Measurements from ENCODE around the gene PNMT. TPM values are rescaled to one million over a fixed set of nuclear protein-coding genes. Genes with fewer than 3 reads are reported as not detected.

The PNMT gene
- total RNA-seq, 1 donor from 2014 or later, result 5.1 TPM

DNA sequence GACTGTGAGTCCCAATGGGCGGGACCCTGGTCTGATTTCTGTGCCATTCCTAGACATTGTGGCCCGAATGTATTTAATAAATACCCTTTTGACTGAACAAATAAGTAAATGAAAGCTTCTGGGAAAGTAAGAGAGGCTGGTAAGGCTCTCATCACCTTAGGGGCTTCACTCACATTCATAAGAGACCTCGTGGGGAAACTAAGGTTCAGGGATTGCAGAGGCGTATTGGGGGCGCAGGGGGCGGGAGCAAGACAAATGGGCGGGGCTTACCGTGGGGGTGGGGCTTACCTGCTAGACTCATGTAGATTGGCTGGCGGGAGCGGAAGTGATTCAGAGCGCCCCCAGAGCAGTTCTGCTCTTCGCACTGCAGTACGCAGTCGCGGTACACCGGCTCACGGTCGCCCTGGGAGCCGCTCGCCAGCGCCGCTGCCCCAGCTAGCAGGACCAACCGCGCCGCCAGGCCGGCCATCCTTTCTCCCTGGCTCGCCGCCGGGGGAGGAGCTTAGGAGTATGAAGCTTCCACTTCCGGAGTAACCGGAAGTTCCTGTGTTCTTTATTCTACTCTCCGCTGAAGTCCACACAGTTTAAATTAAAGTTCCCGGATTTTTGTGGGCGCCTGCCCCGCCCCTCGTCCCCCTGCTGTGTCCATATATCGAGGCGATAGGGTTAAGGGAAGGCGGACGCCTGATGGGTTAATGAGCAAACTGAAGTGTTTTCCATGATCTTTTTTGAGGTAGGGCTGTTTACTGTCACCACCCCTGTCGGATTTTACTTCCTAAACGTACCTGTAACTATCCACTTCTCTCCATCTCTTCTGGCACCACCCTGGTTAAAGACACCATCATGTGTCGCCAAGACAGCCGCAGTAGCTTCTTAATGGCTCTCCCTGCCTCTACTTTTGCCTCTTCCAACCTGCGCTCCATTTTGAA is 19.6 kb downstream of the PNMT start, which contains the start of gene PGAP3:
Gene PGAP3, minus strand, starts transcription at position 512 of the 929 bp plus-strand sequence. Its CDS starts 43 bp downstream, at position 469.
- peaks cover 10 to 18% of the 10 kb centered on the region in 2 donors for H3K36me3 ChIP-seq
- peaks cover 0 to 13% of the 10 kb centered on the region in 2 donors for H3K4me1 ChIP-seq
- peak; percentile 60 to 93 for DNase-seq (ENCODE audit: low spot score in 2 of 2)
- TF ChIP-seq, protein P1, sequence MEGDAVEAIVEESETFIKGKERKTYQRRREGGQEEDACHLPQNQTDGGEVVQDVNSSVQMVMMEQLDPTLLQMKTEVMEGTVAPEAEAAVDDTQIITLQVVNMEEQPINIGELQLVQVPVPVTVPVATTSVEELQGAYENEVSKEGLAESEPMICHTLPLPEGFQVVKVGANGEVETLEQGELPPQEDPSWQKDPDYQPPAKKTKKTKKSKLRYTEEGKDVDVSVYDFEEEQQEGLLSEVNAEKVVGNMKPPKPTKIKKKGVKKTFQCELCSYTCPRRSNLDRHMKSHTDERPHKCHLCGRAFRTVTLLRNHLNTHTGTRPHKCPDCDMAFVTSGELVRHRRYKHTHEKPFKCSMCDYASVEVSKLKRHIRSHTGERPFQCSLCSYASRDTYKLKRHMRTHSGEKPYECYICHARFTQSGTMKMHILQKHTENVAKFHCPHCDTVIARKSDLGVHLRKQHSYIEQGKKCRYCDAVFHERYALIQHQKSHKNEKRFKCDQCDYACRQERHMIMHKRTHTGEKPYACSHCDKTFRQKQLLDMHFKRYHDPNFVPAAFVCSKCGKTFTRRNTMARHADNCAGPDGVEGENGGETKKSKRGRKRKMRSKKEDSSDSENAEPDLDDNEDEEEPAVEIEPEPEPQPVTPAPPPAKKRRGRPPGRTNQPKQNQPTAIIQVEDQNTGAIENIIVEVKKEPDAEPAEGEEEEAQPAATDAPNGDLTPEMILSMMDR (IDR thresholded peaks at IDR 0.05), result no peak
- no peaks in the 10 kb centered on the region for H3K9me3 ChIP-seq
- intact Hi-C loops (cut with DNase I), result loop anchor here (1.0 kb wide), 4 partner anchors 10 to 66 kb away; partner anchors contain the start of genes ERBB2 and MIEN1
- H3K4me3 ChIP-seq, result peak within 1 kb of the TSS; percentile 50 to 79
- H3K27me3 ChIP-seq, result no peaks in the 10 kb centered on the region
- peak within 1 kb of the TSS; percentile 92 to 95 for H3K27ac ChIP-seq

DNA sequence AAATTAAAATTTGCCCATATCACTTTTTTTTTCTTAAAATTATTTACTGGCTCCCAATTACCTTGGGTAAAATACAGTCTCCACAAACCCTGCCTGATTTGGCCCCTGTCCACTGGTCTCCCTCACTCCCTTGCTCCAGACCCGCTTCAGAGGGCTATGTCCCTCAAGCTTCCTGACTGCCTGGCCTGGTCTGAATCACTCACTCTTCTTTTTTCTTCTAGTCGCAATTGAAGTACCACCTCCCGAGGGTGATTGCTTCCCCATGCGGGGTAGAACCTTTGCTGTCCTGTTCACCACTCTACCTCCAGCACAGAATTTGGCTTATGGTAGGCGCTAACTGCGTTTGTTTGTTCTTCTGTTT is 20.2 kb downstream of the PNMT start:
- Histone ChIP-seq H3K4me3 (peak overlapping the region; percentile 50 to 79), H3K36me3 (peaks cover 9 to 12% of the 10 kb centered on the region in 2 donors), H3K4me1 (peaks cover 0 to 13% of the 10 kb centered on the region in 2 donors), H3K27me3 (no peaks in the 10 kb centered on the region), H3K27ac (peak overlapping the region; percentile 92 to 95), H3K9me3 (no peaks in the 10 kb centered on the region)
- intact Hi-C loops (cut with DNase I), result loop anchor here (1.0 kb wide), 3 partner anchors 10 to 66 kb away; partner anchors contain the start of gene ERBB2
- TF ChIP-seq, protein P1 (IDR thresholded peaks at IDR 0.05), result no peak
- no peak for DNase-seq (ENCODE audit: low spot score in 2 of 2)

DNA sequence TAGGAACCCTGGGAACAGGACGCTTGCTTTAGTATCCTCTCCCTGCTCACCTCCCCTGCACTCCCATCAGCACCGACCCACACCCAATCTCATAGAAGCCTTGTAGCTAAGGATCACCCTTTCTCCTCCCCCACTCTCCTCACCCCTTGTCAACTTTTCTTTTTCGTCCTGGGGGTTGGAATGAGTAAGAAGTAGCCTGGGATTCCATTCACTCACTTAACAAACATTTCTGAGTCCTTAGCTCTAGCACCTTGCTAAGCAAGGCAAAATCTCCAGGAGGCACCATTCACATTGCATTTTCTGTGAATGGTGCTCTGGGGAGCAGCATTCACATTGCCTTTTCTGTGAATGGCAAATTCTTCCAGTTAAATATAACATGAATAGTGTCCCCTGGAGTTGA is 20.7 kb downstream of the PNMT start:
- no peak for DNase-seq (ENCODE audit: low spot score in 2 of 2)
- intact Hi-C loops (cut with DNase I), result loop anchor here (1.0 kb wide), 3 partner anchors 11 to 65 kb away; partner anchors contain the start of gene ERBB2

GRCh38 chr17:39694593-39694992 is 26.3 kb downstream of the PNMT start:
- H3K4me3 ChIP-seq, result no peak overlapping the region

More for the DNA sequence above, 20.7 kb downstream of the PNMT start:
- Histone ChIP-seq H3K4me1 (peaks cover 0 to 13% of the 10 kb centered on the region in 2 donors), H3K4me3 (peak overlapping the region; percentile 50 to 79), H3K9me3 (no peaks in the 10 kb centered on the region), H3K36me3 (peaks cover 6 to 9% of the 10 kb centered on the region in 2 donors), H3K27me3 (no peaks in the 10 kb centered on the region), H3K27ac (peak overlapping the region in 1 of 2 donors; percentile 92)
- TF ChIP-seq, protein P1 (IDR thresholded peaks at IDR 0.05), result no peak

DNA sequence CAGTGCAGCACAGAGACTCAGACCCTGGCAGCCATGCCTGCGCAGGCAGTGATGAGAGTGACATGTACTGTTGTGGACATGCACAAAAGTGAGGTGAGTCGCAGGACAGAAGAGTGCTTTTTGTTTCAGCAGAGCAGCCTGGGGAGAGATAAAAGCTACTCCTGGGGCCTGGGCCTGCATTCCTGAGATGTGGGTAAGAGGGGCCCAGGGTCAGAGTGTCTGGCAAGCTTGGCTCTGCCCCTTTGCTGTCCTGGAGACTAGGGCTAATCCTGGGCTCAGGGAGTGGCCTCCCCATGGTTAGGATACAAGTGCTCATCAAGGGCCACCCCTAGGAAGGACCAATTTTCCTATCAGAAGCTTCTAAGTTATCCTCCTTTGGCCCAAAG is 26.8 kb downstream of the PNMT start:
- TF ChIP-seq, protein P1 (IDR thresholded peaks at IDR 0.05), result no peak
- DNase-seq (ENCODE audit: low spot score in 2 of 2), result no peak
- H3K4me1 ChIP-seq, result peaks cover 0 to 5% of the 10 kb centered on the region in 2 donors
- H3K27me3 ChIP-seq, result no peaks in the 10 kb centered on the region
- no peak overlapping the region for H3K27ac ChIP-seq
- no peaks in the 10 kb centered on the region for H3K36me3 ChIP-seq
- H3K4me3 ChIP-seq, result no peak overlapping the region
- intact Hi-C loops (cut with DNase I), result no loop called here
- H3K9me3 ChIP-seq, result no peaks in the 10 kb centered on the region

More at GRCh38 chr17:39694593-39694992, 26.3 kb downstream of the PNMT start:
- DNase-seq (ENCODE audit: low spot score in 2 of 2), result no peak
- no peaks in the 10 kb centered on the region for H3K9me3 ChIP-seq
- no peaks in the 10 kb centered on the region for H3K36me3 ChIP-seq
- H3K27ac ChIP-seq, result no peak overlapping the region
- TF ChIP-seq, protein P1 (IDR thresholded peaks at IDR 0.05), result no peak
- H3K27me3 ChIP-seq, result no peaks in the 10 kb centered on the region
- intact Hi-C loops (cut with DNase I), result no loop called here
- peaks cover 0 to 5% of the 10 kb centered on the region in 2 donors for H3K4me1 ChIP-seq
